ENCODE results near the gene IL1RL1.

Gene IL1RL1

DNA sequence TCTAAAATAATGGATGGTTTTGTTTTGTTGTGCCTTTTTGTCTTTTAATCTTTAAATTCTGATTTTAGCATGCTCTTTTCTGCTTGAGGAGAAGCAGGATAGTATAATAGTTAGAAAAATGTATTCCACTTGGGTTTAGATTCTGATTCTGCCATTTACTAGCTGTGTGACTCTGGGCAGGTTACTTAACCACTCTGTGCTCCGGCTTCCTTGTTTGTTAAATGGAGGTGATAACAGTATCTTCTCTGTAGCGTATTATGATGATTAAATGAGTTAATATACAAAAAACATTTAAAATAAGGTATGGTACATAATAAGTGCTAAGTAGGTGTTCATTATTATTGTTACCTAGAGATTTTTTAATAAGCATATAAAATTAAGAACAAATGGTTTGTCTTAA lies 84.6 kb downstream of the IL1RL1 start:
- H3K9me3 ChIP-seq (ENCODE audit: low read length): no peaks in the 10 kb centered on the region
- no peaks in the 10 kb centered on the region for H3K4me1 ChIP-seq (ENCODE audit: insufficient read depth, low read length, severe bottlenecking)
- no peaks in the 10 kb centered on the region for H3K27me3 ChIP-seq (ENCODE audit: insufficient read depth, low read length)
- no peaks in the 10 kb centered on the region for H3K9me2 ChIP-seq (ENCODE audit: low read depth, low read length)
- TF ChIP-seq, protein P1, sequence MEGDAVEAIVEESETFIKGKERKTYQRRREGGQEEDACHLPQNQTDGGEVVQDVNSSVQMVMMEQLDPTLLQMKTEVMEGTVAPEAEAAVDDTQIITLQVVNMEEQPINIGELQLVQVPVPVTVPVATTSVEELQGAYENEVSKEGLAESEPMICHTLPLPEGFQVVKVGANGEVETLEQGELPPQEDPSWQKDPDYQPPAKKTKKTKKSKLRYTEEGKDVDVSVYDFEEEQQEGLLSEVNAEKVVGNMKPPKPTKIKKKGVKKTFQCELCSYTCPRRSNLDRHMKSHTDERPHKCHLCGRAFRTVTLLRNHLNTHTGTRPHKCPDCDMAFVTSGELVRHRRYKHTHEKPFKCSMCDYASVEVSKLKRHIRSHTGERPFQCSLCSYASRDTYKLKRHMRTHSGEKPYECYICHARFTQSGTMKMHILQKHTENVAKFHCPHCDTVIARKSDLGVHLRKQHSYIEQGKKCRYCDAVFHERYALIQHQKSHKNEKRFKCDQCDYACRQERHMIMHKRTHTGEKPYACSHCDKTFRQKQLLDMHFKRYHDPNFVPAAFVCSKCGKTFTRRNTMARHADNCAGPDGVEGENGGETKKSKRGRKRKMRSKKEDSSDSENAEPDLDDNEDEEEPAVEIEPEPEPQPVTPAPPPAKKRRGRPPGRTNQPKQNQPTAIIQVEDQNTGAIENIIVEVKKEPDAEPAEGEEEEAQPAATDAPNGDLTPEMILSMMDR (IDR thresholded peaks at IDR 0.05; ENCODE audit: low read length): no peak
- no peak for TF ChIP-seq EZH2 (IDR thresholded peaks at IDR 0.05; ENCODE audit: borderline replicate concordance, low read length)
- no peak overlapping the region for H3K9ac ChIP-seq (ENCODE audit: low read length)
- H3K4me3 ChIP-seq (ENCODE audit: low read depth, low read length, poor library complexity, severe bottlenecking): no peak overlapping the region
- H2AFZ ChIP-seq (ENCODE audit: low read length): no peak overlapping the region
- no peaks in the 10 kb centered on the region for H4K20me1 ChIP-seq (ENCODE audit: insufficient read depth, low read length)
- H3K27ac ChIP-seq (ENCODE audit: low read depth, low read length, poor library complexity, severe bottlenecking): no peak overlapping the region
- H3K36me3 ChIP-seq (ENCODE audit: insufficient read depth, low read length): no peaks in the 10 kb centered on the region
- H3K79me2 ChIP-seq (ENCODE audit: insufficient read depth, low read length): no peaks in the 10 kb centered on the region
- no peak overlapping the region for H3K4me2 ChIP-seq (ENCODE audit: low read length)
- H3F3A ChIP-seq (ENCODE audit: insufficient read depth, low read length): no peaks in the 10 kb centered on the region

DNA sequence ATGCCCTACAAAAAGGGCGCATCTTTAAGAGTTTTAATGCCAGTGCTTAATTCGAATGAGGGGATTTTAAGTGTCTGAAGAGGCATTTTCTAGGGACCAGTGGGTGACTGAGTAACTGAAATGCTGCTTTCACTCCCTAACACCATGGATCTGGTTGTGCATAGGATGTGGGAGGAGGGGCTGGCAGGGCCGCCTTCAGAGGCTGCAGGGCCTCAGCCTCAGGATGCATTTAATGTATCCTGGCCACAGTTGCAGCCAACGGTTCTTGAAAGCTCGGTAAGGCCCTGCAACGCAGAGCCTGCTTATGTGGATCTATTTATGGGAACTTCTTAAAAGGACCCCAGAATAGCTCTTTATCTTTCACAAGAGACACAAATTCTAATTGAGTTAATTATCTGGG lies 85.8 kb downstream of the IL1RL1 start:
- H3K4me3 ChIP-seq (ENCODE audit: low read depth, low read length, poor library complexity, severe bottlenecking): no peak overlapping the region
- H3K9ac ChIP-seq (ENCODE audit: low read length): no peak overlapping the region
- H2AFZ ChIP-seq (ENCODE audit: low read length): no peak overlapping the region

DNA sequence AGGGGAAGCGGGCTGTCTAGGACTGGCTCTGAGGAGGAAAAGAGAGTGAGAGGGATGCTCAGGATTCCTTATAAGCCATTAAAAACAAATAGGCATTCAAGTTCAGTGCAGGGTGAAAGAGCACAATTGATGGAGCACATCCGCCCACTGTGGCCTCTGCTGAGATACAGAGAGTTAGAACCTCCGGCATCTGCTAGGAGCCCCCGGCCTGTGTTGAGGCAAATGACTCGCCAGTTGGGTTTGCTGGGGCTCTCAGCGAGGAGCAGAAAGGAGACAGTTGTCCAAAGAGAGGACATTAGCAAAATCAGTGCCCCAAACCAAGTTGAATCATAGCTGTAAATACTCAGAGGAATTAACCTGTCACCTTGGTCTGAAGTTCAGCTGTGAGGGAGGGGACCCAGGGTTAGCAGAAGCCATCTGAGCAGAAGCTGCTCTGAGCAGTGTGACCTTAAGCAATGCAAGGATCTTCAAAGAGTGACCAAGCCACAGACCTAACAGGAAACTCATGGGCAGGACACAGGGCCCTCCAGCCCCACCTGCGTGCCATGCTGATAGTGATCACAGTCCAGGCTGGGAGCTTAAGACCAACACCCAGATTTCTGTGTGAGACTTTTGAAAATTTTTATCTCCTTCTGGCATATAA lies 88.3 kb downstream of the IL1RL1 start:
- Histone ChIP-seq H3F3A (ENCODE audit: insufficient read depth, low read length) (no peaks in the 10 kb centered on the region), H3K36me3 (ENCODE audit: insufficient read depth, low read length) (no peaks in the 10 kb centered on the region), H3K27me3 (ENCODE audit: insufficient read depth, low read length) (no peaks in the 10 kb centered on the region), H3K79me2 (ENCODE audit: insufficient read depth, low read length) (no peaks in the 10 kb centered on the region), H3K9me2 (ENCODE audit: low read depth, low read length) (no peaks in the 10 kb centered on the region), H2AFZ (ENCODE audit: low read length) (no peak overlapping the region), H4K20me1 (ENCODE audit: insufficient read depth, low read length) (no peaks in the 10 kb centered on the region), H3K4me1 (ENCODE audit: insufficient read depth, low read length, severe bottlenecking) (no peaks in the 10 kb centered on the region), H3K9me3 (ENCODE audit: low read length) (no peaks in the 10 kb centered on the region), H3K27ac (ENCODE audit: low read depth, low read length, poor library complexity, severe bottlenecking) (no peak overlapping the region), H3K4me3 (ENCODE audit: low read depth, low read length, poor library complexity, severe bottlenecking) (no peak overlapping the region), H3K9ac (ENCODE audit: low read length) (no peak overlapping the region), H3K4me2 (ENCODE audit: low read length) (no peak overlapping the region)
- no peak for TF ChIP-seq EZH2 (IDR thresholded peaks at IDR 0.05; ENCODE audit: borderline replicate concordance, low read length)
- TF ChIP-seq, protein P1 (IDR thresholded peaks at IDR 0.05; ENCODE audit: low read length): no peak

More for the DNA sequence above, 85.8 kb downstream of the IL1RL1 start:
- H3K27ac ChIP-seq (ENCODE audit: low read depth, low read length, poor library complexity, severe bottlenecking): no peak overlapping the region
- no peaks in the 10 kb centered on the region for H3K79me2 ChIP-seq (ENCODE audit: insufficient read depth, low read length)
- no peak overlapping the region for H3K4me2 ChIP-seq (ENCODE audit: low read length)
- TF ChIP-seq, protein P1 (IDR thresholded peaks at IDR 0.05; ENCODE audit: low read length): no peak
- no peak for TF ChIP-seq EZH2 (IDR thresholded peaks at IDR 0.05; ENCODE audit: borderline replicate concordance, low read length)
- H3K36me3 ChIP-seq (ENCODE audit: insufficient read depth, low read length): no peaks in the 10 kb centered on the region
- no peaks in the 10 kb centered on the region for H3K27me3 ChIP-seq (ENCODE audit: insufficient read depth, low read length)
- no peaks in the 10 kb centered on the region for H3K9me2 ChIP-seq (ENCODE audit: low read depth, low read length)
- H3F3A ChIP-seq (ENCODE audit: insufficient read depth, low read length): no peaks in the 10 kb centered on the region
- no peaks in the 10 kb centered on the region for H4K20me1 ChIP-seq (ENCODE audit: insufficient read depth, low read length)
- no peaks in the 10 kb centered on the region for H3K9me3 ChIP-seq (ENCODE audit: low read length)
- H3K4me1 ChIP-seq (ENCODE audit: insufficient read depth, low read length, severe bottlenecking): no peaks in the 10 kb centered on the region

Data from OCI-LY1 (cell line).